IMR-90 (cell line): ENCODE data around the gene CLP1. TPM values are rescaled to one million over a fixed set of nuclear protein-coding genes. Genes with fewer than 3 reads are reported as not detected.

Experiments
- ATAC-seq: fragments of 200-7000 bp; cut with Tn5 transposase; 2 replicates; pipeline ENCODE4 v1.9.1; 2020; ENCODE audit warnings: low read depth, mild to moderate bottlenecking, moderate library complexity
- BruUV-seq: library from RNA; stranded (reverse); fragments of 400-500 nt; replicated peaks from 2 replicates; lab custom pipeline; 2021; lab: Mats Ljungman, UMichigan
- CTCF ChIA-PET: fragments of 300-600 bp; formaldehyde crosslinking; extraction: SDS; loops from one replicate; lab custom pipeline; 2021; ENCODE audit warnings: antibody characterized with exemption; lab: Yijun Ruan, JAX
- POLR2A ChIA-PET: fragments of 300-600 bp; sonication (Branson Sonifier 250); formaldehyde crosslinking; loops from one replicate; lab custom pipeline; 2022; ENCODE audit warnings: antibody characterized with exemption; ENCODE audit not compliant: unreplicated experiment; lab: Charles Lee
- DNase-seq: peaks from one replicate; pipeline ENCODE4 v3.0.0; 2013
- H2AFZ ChIP-seq: replicated peaks from 2 replicates; pipeline ENCODE3; 2013; ENCODE audit warnings: low read length, mild to moderate bottlenecking; ENCODE audit not compliant: poor library complexity
- H2AK5ac ChIP-seq: 2 replicates; pipeline ENCODE4 v1.6.1; 2013; ENCODE audit warnings: low read depth, low read length, inconsistent platforms
- H2AK9ac ChIP-seq: replicated peaks from 2 replicates; pipeline ENCODE3; 2013; ENCODE audit warnings: mild to moderate bottlenecking, low read depth, low read length, moderate library complexity; ENCODE audit not compliant: poor library complexity
- H2BK120ac ChIP-seq: 2 replicates; pipeline ENCODE4 v1.6.1; 2013; ENCODE audit warnings: low read depth, low read length, inconsistent platforms
- H2BK15ac ChIP-seq: 3 replicates; pipeline ENCODE4 v1.6.1; 2013; ENCODE audit warnings: low read depth, low read length, inconsistent platforms
- H2BK20ac ChIP-seq: 2 replicates; pipeline ENCODE4 v1.6.1; 2013; ENCODE audit warnings: low read depth, mild to moderate bottlenecking, inconsistent platforms, low read length, moderate library complexity
- H2BK5ac ChIP-seq: 2 replicates; pipeline ENCODE4 v1.6.1; 2013; ENCODE audit warnings: mild to moderate bottlenecking, low read depth, low read length, inconsistent platforms; ENCODE audit not compliant: poor library complexity, severe bottlenecking
- H3K14ac ChIP-seq: replicated peaks from 2 replicates; pipeline ENCODE4 v1.6.1; 2013; ENCODE audit warnings: low read depth, low read length, inconsistent platforms
- H3K18ac ChIP-seq: 2 replicates; pipeline ENCODE4 v1.6.1; 2013; ENCODE audit warnings: low read depth, low read length, control low read depth
- H3K23ac ChIP-seq: 2 replicates; pipeline ENCODE4 v1.6.1; 2013; ENCODE audit warnings: low read depth, low read length, inconsistent platforms
- H3K27ac ChIP-seq: 2 replicates; pipeline ENCODE4 v1.5.1; 2013; ENCODE audit warnings: mild to moderate bottlenecking, control low read depth, low read length; ENCODE audit not compliant: insufficient read depth
- H3K27me3 ChIP-seq: 2 replicates; pipeline ENCODE4 v1.6.1; 2013; ENCODE audit warnings: low read length; ENCODE audit not compliant: control insufficient read depth, insufficient read depth
- H3K36me3 ChIP-seq: 2 replicates; pipeline ENCODE4 v1.6.1; 2013; ENCODE audit warnings: low read length, mixed read lengths; ENCODE audit not compliant: control insufficient read depth, insufficient read depth
- H3K4ac ChIP-seq: 2 replicates; pipeline ENCODE4 v1.6.1; 2013; ENCODE audit warnings: low read depth, low read length, inconsistent platforms
- H3K4me1 ChIP-seq: 2 replicates; pipeline ENCODE4 v1.6.1; 2013; ENCODE audit warnings: low read length, mixed read lengths; ENCODE audit not compliant: control insufficient read depth, insufficient read depth
- H3K4me2 ChIP-seq: 2 replicates; pipeline ENCODE4 v1.6.1; 2013; ENCODE audit warnings: low read depth, mild to moderate bottlenecking, control low read depth, low read length, moderate library complexity
- H3K4me3 ChIP-seq: 2 replicates; pipeline ENCODE4 v1.5.1; 2013; ENCODE audit warnings: low read depth, mild to moderate bottlenecking, control low read depth, low read length, moderate library complexity; ENCODE audit not compliant: insufficient read depth
- H3K56ac ChIP-seq: 2 replicates; pipeline ENCODE4 v1.6.1; 2013; ENCODE audit warnings: low read length, inconsistent platforms; ENCODE audit not compliant: insufficient read depth; ENCODE audit errors: extremely low read depth
- H3K79me1 ChIP-seq, 2 experiments: 2 replicates each; pipeline ENCODE4 v1.6.1; 2013; ENCODE audit warnings: low read length in 2 of 2, inconsistent platforms in 1 of 2, low read depth in 1 of 2
- H3K9ac ChIP-seq: 2 replicates; pipeline ENCODE4 v1.6.1; 2013; ENCODE audit warnings: low read depth, low read length, control low read depth
- H3K9me1 ChIP-seq: 2 replicates; pipeline ENCODE4 v1.6.1; 2013; ENCODE audit warnings: low read length, inconsistent platforms; ENCODE audit not compliant: insufficient read depth
- H3K9me3 ChIP-seq: 2 replicates; pipeline ENCODE4 v1.6.1; 2013; ENCODE audit warnings: low read length; ENCODE audit not compliant: control insufficient read depth, insufficient read depth
- H4K20me1 ChIP-seq: 2 replicates; pipeline ENCODE4 v1.6.1; 2013; ENCODE audit warnings: low read length, inconsistent platforms; ENCODE audit not compliant: insufficient read depth
- H4K5ac ChIP-seq: 2 replicates; pipeline ENCODE4 v1.6.1; 2013; ENCODE audit warnings: mild to moderate bottlenecking, low read depth, low read length, control low read depth
- H4K8ac ChIP-seq, 2 experiments: 2 replicates each; pipeline ENCODE4 v1.6.1; 2013; ENCODE audit warnings: low read depth in 2 of 2, low read length in 2 of 2, control low read depth in 1 of 2, inconsistent platforms in 1 of 2
- H4K91ac ChIP-seq: 2 replicates; pipeline ENCODE4 v1.6.1; 2013; ENCODE audit warnings: low read depth, low read length, inconsistent platforms; ENCODE audit not compliant: insufficient read depth
- BHLHE40 ChIP-seq: fragments of 150-350 bp; IDR thresholded peaks from 2 replicates; pipeline ENCODE4 v1.6.1; 2016; ENCODE audit warnings: mild to moderate bottlenecking, low read depth, low read length
- CEBPB ChIP-seq: IDR thresholded peaks from 2 replicates; pipeline ENCODE4 v1.6.1; 2012; ENCODE audit warnings: low read depth, low read length, improper control_type of control experiment
- CHD1 ChIP-seq: IDR thresholded peaks from 2 replicates; pipeline ENCODE4 v1.6.1; 2012; ENCODE audit warnings: low read depth, low read length, improper control_type of control experiment
- CTCF ChIP-seq: conservative IDR thresholded peaks from 2 replicates; pipeline ENCODE4 v1.5.1; 2012; ENCODE audit warnings: mild to moderate bottlenecking, low read depth, low read length, improper control_type of control experiment
- ELK1 ChIP-seq: fragments of 150-350 bp; IDR thresholded peaks from 2 replicates; pipeline ENCODE4 v1.6.1; 2016; ENCODE audit warnings: low read depth, mild to moderate bottlenecking, low read length, moderate library complexity, borderline replicate concordance
- FOS ChIP-seq: fragments of 150-350 bp; IDR thresholded peaks from 2 replicates; pipeline ENCODE4 v1.6.1; 2016; ENCODE audit warnings: low read depth, low read length
- MAFK ChIP-seq: IDR thresholded peaks from 2 replicates; pipeline ENCODE4 v1.6.1; 2012; ENCODE audit warnings: low read depth, low read length, improper control_type of control experiment
- MAZ ChIP-seq: IDR thresholded peaks from 2 replicates; pipeline ENCODE4 v1.6.1; 2012; ENCODE audit warnings: low read depth, mild to moderate bottlenecking, low read length, improper control_type of control experiment, moderate library complexity, borderline replicate concordance
- MXI1 ChIP-seq: IDR thresholded peaks from 2 replicates; pipeline ENCODE4 v1.6.1; 2012; ENCODE audit warnings: low read depth, mild to moderate bottlenecking, low read length, moderate library complexity, borderline replicate concordance
- NFE2L2 ChIP-seq: fragments of 150-350 bp; IDR thresholded peaks from 2 replicates; pipeline ENCODE4 v1.6.1; 2016; ENCODE audit warnings: low read depth, mild to moderate bottlenecking, low read length
- POLR2A ChIP-seq: IDR thresholded peaks from 2 replicates; pipeline ENCODE4 v1.6.1; 2012; ENCODE audit warnings: mild to moderate bottlenecking, low read depth, low read length
- RAD21 ChIP-seq: IDR thresholded peaks from 2 replicates; pipeline ENCODE4 v1.6.1; 2012; ENCODE audit warnings: low read length, improper control_type of control experiment
- RCOR1 ChIP-seq: IDR thresholded peaks from 2 replicates; pipeline ENCODE4 v1.6.1; 2012; ENCODE audit warnings: mild to moderate bottlenecking, low read length, improper control_type of control experiment; ENCODE audit not compliant: insufficient replicate concordance
- RFX5 ChIP-seq: IDR thresholded peaks from 2 replicates; pipeline ENCODE4 v1.8.0; 2012; ENCODE audit warnings: low read depth, mild to moderate bottlenecking, low read length, moderate library complexity
- SMC3 ChIP-seq: fragments of 150-350 bp; IDR thresholded peaks from 2 replicates; pipeline ENCODE4 v1.6.1; 2016; ENCODE audit warnings: low read depth, mild to moderate bottlenecking, antibody characterized with exemption, low read length, moderate library complexity
- USF2 ChIP-seq: fragments of 150-350 bp; IDR thresholded peaks from 2 replicates; pipeline ENCODE4 v1.6.1; 2017; ENCODE audit warnings: mild to moderate bottlenecking, antibody characterized with exemption, low read length, low read depth
- WGBS, 2 experiments: methylation state at CpG; one replicate each; pipeline versions ENCODE4 v1.1.5 to v1.1.7; 2013; ENCODE audit warnings: missing lambda C conversion rate in 2 of 2; ENCODE audit not compliant: insufficient read length in 1 of 2; ENCODE audit errors: extremely low coverage in 2 of 2; 5-methylcytosine and 5-hydroxymethylcytosine counted together
- dilution Hi-C: fragments of 300-500 bp; cut with HindIII; formaldehyde crosslinking; loops from one replicate; pipeline ENCODE4 v1.14.3; 2018; ENCODE audit warnings: low sequenced_read_pairs; ENCODE audit not compliant: unreplicated experiment
- in situ Hi-C: fragments of 300-500 bp; cut with MboI; formaldehyde crosslinking; loops from 3 replicates; pipeline ENCODE4 v1.14.3; 2019; ENCODE audit warnings: low sequenced_read_pairs, inconsistent platforms, mixed read lengths
- intact Hi-C: fragments of 100-400 bp; cut with micrococcal nuclease; formaldehyde crosslinking; loops from 2 replicates; pipeline ENCODE4 v1.10.0; 2022
- polyA plus RNA-seq, 3 experiments: library from polyadenylated mRNA; depleted of rRNA; stranded (reverse); fragments of >200 nt; gene quantifications; 2 replicates each; pipeline ENCODE4 v1.2.3, GENCODE V29; 2012; ENCODE audit warnings: low replicate concordance in 1 of 3
- total RNA-seq: library from RNA; depleted of rRNA; stranded (reverse); fragments of >200 nt; gene quantifications from 2 replicates; pipeline ENCODE4 v1.2.3, GENCODE V29; 2012

Gene CLP1
- total and polyA plus RNA-seq, 2 of the 4 experiments (the other 2 are of a cell fraction), result 16.5 to 24.0 TPM

- no peak overlapping the region for H2BK120ac ChIP-seq
- dilution Hi-C loops, result no loop called here
- H3K56ac ChIP-seq, result no peak overlapping the region
- TF ChIP-seq MXI1 (no peak), RFX5 (no peak), RAD21 (no peak), RCOR1 (no peak), BHLHE40 (no peak), FOS (no peak), USF2 (no peak), MAZ (no peak), ELK1 (no peak), CTCF (no peak), CEBPB (no peak), POLR2A (no peak), CHD1 (no peak), MAFK (no peak), NFE2L2 (no peak), SMC3 (no peak)
- no peak overlapping the region for H2AK5ac ChIP-seq
- H3K4ac ChIP-seq, result no peak overlapping the region
- DNase-seq (no peak), ATAC-seq (no peak)
- in situ Hi-C loops, result no loop called here
- H3K9me3 ChIP-seq, result no peaks in the 10 kb centered on the region
- H3K18ac ChIP-seq, result no peak overlapping the region
- H3K27ac ChIP-seq, result no peak overlapping the region
- no peak overlapping the region for H2BK5ac ChIP-seq
- BruUV-seq, result no TSS peak
- H3K9me1 ChIP-seq, result 0 out of 2 replicates have a peak, but pooled peaks cover 4% of the 10 kb centered on the region
- intact Hi-C loops, result no loop called here
- no peak overlapping the region for H3K9ac ChIP-seq
- no peak overlapping the region for H2BK20ac ChIP-seq
- no peak overlapping the region for H2AFZ ChIP-seq
- no peak overlapping the region for H4K8ac ChIP-seq
- no CpG with 5 or more reads among the region's 10 CpGs for WGBS, 2 experiments
- H3K4me1 ChIP-seq, result no peaks in the 10 kb centered on the region
- POLR2A ChIA-PET, result no interaction called here
- H3K27me3 ChIP-seq, result no peaks in the 10 kb centered on the region
- no peak overlapping the region for H3K23ac ChIP-seq
- H3K14ac ChIP-seq, result no peak overlapping the region
- no peak overlapping the region for H2AK9ac ChIP-seq
- no peak overlapping the region for H4K5ac ChIP-seq
- CTCF ChIA-PET, result no interaction called here
- peaks cover 61% of the 10 kb centered on the region for H3K36me3 ChIP-seq
- H3K79me1 ChIP-seq, result peaks cover 7 to 12% of the 10 kb centered on the region in 2 experiments; a peak in 3 of 4 replicates
- H2BK15ac ChIP-seq, result no peak overlapping the region
- no peak overlapping the region for H4K91ac ChIP-seq
- H3K4me2 ChIP-seq, result no peak overlapping the region
- H4K20me1 ChIP-seq, result peaks cover 1% of the 10 kb centered on the region; the same call in 1 of the 2 replicates
- no peak overlapping the region for H3K4me3 ChIP-seq
Measured at GRCh38 chr11:57699813-57700212, 42.3 kb downstream of the CLP1 start.
